HS-27A (cell line): Measurements from ENCODE around the gene CCT8.
A peak's percentile ranks its signal among the peaks of the same experiment; 100 is the strongest.

ENCODE experiments used
- DNase-seq: peaks from one replicate; pipeline ENCODE4 v3.0.0-alpha.2; 2012; ENCODE audit warnings: low read depth, missing footprints

The CCT8 gene

GRCh38 chr21:29073222-29074006 lies at the start of gene CCT8:
Gene CCT8, minus strand, starts transcription at chr21:29073648. Its CDS starts 58 bp downstream, at chr21:29073590.
- peak; percentile 99 for DNase-seq

GRCh38 chr21:29121759-29122158 lies 48.3 kb upstream of the CCT8 start:
- no peak for DNase-seq

- DNase-seq, result no peak
Measured at GRCh38 chr21:29117372-29117955, 44.0 kb upstream of the CCT8 start.

GRCh38 chr21:29115899-29116298 lies 42.5 kb upstream of the CCT8 start:
- DNase-seq, result no peak

- DNase-seq, result peak; percentile 81
Measured at GRCh38 chr21:29114765-29115500, 41.5 kb upstream of the CCT8 start.

- no peak for DNase-seq
Measured at GRCh38 chr21:29105218-29105617, 31.8 kb upstream of the CCT8 start.

GRCh38 chr21:29104239-29104708 lies 30.8 kb upstream of the CCT8 start:
- no peak for DNase-seq

- no peak for DNase-seq
Measured at GRCh38 chr21:29102791-29103257, 29.4 kb upstream of the CCT8 start.

- no peak for DNase-seq
Measured at GRCh38 chr21:29098156-29098555, 24.7 kb upstream of the CCT8 start.

- no peak for DNase-seq
Measured at GRCh38 chr21:29096218-29097015, 23.0 kb upstream of the CCT8 start.

GRCh38 chr21:29092102-29092959 lies 18.9 kb upstream of the CCT8 start:
- no peak for DNase-seq

GRCh38 chr21:29091033-29091432 lies 17.6 kb upstream of the CCT8 start:
- peak; percentile 78 for DNase-seq

GRCh38 chr21:29085106-29085752 lies 11.8 kb upstream of the CCT8 start:
- DNase-seq, result no peak

GRCh38 chr21:29084372-29084771 lies 10.9 kb upstream of the CCT8 start:
- no peak for DNase-seq

GRCh38 chr21:29083306-29083705 lies 9.9 kb upstream of the CCT8 start:
- no peak for DNase-seq

GRCh38 chr21:29082046-29082815 lies 8.8 kb upstream of the CCT8 start:
- no peak for DNase-seq

- DNase-seq, result no peak
Measured at GRCh38 chr21:29080454-29080941, 7.0 kb upstream of the CCT8 start.

- DNase-seq, result no peak
Measured at GRCh38 chr21:29078869-29079767, 5.7 kb upstream of the CCT8 start.
